22Rv1 (cell line): Measurements from ENCODE around the gene UBLCP1.
"Not testable (repeated sequence)": the region's sequence is repeated elsewhere in the genome, so short reads cannot be mapped to it uniquely, and the experiment has no call there.

Experiments
- H3K27ac ChIP-seq: fragments of 450-650 bp; 2 replicates; pipeline ENCODE4 v1.5.1; 2017
- CTCF ChIP-seq: fragments of 450-650 bp; IDR thresholded peaks from 2 replicates; pipeline ENCODE4 v1.5.1; 2017; ENCODE audit warnings: mild to moderate bottlenecking
- ZFX ChIP-seq: fragments of 450-650 bp; IDR thresholded peaks from 2 replicates; pipeline ENCODE4 v1.6.1; 2017; ENCODE audit warnings: antibody characterized with exemption, borderline replicate concordance

The UBLCP1 gene

GRCh38 chr5:159252195-159252594 lies 10.9 kb upstream of the UBLCP1 start:
- TF ChIP-seq CTCF (no peak), ZFX (no peak)

GRCh38 chr5:159257007-159257406 lies 6.1 kb upstream of the UBLCP1 start:
- no peak overlapping the region for H3K27ac ChIP-seq
- TF ChIP-seq ZFX (no peak), CTCF (no peak)

More at GRCh38 chr5:159252195-159252594, 10.9 kb upstream of the UBLCP1 start:
- H3K27ac ChIP-seq = no peak overlapping the region

- H3K27ac ChIP-seq = no peak overlapping the region
- no peak for TF ChIP-seq CTCF
- TF ChIP-seq ZFX = no peak
Observed at GRCh38 chr5:159257629-159258283, 5.3 kb upstream of the UBLCP1 start.

- no peak overlapping the region for H3K27ac ChIP-seq
- no peak for TF ChIP-seq ZFX
- TF ChIP-seq CTCF = no peak
Observed at GRCh38 chr5:159258361-159258760, 4.7 kb upstream of the UBLCP1 start.

- H3K27ac ChIP-seq = not testable (repeated sequence)
Observed at GRCh38 chr5:159260212-159260611, 2.9 kb upstream of the UBLCP1 start.

- H3K27ac ChIP-seq = peak overlapping the region; percentile 75
- TF ChIP-seq ZFX = no peak
- TF ChIP-seq CTCF = no peak
Observed at GRCh38 chr5:159262472-159262858, 625 bp upstream of the UBLCP1 start.

- H3K27ac ChIP-seq = peak overlapping the region; percentile 75
- TF ChIP-seq CTCF = no peak
- TF ChIP-seq ZFX = no peak
Observed at GRCh38 chr5:159263569-159263905, 447 bp downstream of the UBLCP1 start.

- not testable (repeated sequence) for H3K27ac ChIP-seq
Observed at GRCh38 chr5:159266764-159267163, 3.7 kb downstream of the UBLCP1 start.
